Left ventricle myocardium inferior (tissue), 1 donor: Measurements from ENCODE around the gene CACNG7. TPM values are rescaled to one million over a fixed set of nuclear protein-coding genes. Genes with fewer than 3 reads are reported as not detected.

Source experiments
- DNase-seq: peaks from one replicate; pipeline ENCODE4 v3.0.0-alpha.2; 2020
- H3K27ac ChIP-seq: fragments of 200-600 bp; replicated peaks from 2 replicates; pipeline ENCODE4 v1.8.0; 2021
- H3K27me3 ChIP-seq: fragments of 200-600 bp; 2 replicates; pipeline ENCODE4 v1.8.0; 2021; ENCODE audit warnings: low read depth
- H3K36me3 ChIP-seq: fragments of 200-600 bp; 2 replicates; pipeline ENCODE4 v1.8.0; 2021
- H3K4me1 ChIP-seq: fragments of 200-600 bp; 2 replicates; pipeline ENCODE4 v1.8.0; 2021
- H3K4me3 ChIP-seq: fragments of 200-600 bp; 2 replicates; pipeline ENCODE4 v1.8.0; 2021; ENCODE audit warnings: mild to moderate bottlenecking, moderate library complexity
- H3K9me3 ChIP-seq: fragments of 200-600 bp; replicated peaks from 2 replicates; pipeline ENCODE4 v1.8.0; 2021
- intact Hi-C: fragments of 100-400 bp; cut with micrococcal nuclease; formaldehyde crosslinking; loops from one replicate; pipeline ENCODE4 v1.11.0; 2022
- total RNA-seq: library from RNA; stranded (reverse); fragmentation: NEBNext Ultra II Directional; extraction: Animal tissue kit (Norgen Biotek cat#: 25700); gene quantifications from one replicate; pipeline ENCODE4 v1.2.1, GENCODE V29; 2021
- TF ChIP-seq, protein P1 (sequence below): fragments of 200-600 bp; IDR thresholded peaks from 2 replicates; pipeline ENCODE4 v1.8.0; 2021; ENCODE audit warnings: antibody characterized with exemption, mild to moderate bottlenecking, borderline replicate concordance
- donor health status: DM: no; HTN: yes; CAD: no; lungs with severe emphysema.

Gene CACNG7
- total RNA-seq, 1 donor from 2014 or later: not detected

DNA sequence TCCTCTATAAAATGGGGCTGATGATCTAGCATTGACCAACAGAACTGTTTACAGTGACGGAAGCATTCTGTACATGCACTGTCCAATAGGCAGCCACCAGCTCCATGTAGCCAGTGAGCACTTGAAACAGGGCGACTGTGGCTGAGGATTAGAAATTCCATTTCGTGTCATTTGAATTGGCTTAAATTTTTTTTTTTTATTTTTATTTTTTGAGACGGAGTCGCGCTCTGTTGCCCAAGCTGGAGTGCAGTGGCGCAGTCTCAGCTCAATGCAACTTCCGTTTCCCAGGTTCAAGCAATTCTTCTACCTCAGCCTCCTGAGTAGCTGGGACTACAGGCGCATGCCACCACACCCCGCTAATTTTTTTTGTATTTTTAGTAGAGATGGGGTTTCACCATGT is 24.0 kb upstream of the CACNG7 start:
- peaks cover 18% of the 10 kb centered on the region for H3K4me1 ChIP-seq
- peaks cover 83% of the 10 kb centered on the region for H3K27me3 ChIP-seq
- DNase-seq: no peak
- no peak overlapping the region for H3K4me3 ChIP-seq
- TF ChIP-seq, protein P1, sequence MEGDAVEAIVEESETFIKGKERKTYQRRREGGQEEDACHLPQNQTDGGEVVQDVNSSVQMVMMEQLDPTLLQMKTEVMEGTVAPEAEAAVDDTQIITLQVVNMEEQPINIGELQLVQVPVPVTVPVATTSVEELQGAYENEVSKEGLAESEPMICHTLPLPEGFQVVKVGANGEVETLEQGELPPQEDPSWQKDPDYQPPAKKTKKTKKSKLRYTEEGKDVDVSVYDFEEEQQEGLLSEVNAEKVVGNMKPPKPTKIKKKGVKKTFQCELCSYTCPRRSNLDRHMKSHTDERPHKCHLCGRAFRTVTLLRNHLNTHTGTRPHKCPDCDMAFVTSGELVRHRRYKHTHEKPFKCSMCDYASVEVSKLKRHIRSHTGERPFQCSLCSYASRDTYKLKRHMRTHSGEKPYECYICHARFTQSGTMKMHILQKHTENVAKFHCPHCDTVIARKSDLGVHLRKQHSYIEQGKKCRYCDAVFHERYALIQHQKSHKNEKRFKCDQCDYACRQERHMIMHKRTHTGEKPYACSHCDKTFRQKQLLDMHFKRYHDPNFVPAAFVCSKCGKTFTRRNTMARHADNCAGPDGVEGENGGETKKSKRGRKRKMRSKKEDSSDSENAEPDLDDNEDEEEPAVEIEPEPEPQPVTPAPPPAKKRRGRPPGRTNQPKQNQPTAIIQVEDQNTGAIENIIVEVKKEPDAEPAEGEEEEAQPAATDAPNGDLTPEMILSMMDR: no peak
- H3K27ac ChIP-seq: no peak overlapping the region
- intact Hi-C loops: no loop called here
- no peaks in the 10 kb centered on the region for H3K9me3 ChIP-seq
- H3K36me3 ChIP-seq: no peaks in the 10 kb centered on the region

DNA sequence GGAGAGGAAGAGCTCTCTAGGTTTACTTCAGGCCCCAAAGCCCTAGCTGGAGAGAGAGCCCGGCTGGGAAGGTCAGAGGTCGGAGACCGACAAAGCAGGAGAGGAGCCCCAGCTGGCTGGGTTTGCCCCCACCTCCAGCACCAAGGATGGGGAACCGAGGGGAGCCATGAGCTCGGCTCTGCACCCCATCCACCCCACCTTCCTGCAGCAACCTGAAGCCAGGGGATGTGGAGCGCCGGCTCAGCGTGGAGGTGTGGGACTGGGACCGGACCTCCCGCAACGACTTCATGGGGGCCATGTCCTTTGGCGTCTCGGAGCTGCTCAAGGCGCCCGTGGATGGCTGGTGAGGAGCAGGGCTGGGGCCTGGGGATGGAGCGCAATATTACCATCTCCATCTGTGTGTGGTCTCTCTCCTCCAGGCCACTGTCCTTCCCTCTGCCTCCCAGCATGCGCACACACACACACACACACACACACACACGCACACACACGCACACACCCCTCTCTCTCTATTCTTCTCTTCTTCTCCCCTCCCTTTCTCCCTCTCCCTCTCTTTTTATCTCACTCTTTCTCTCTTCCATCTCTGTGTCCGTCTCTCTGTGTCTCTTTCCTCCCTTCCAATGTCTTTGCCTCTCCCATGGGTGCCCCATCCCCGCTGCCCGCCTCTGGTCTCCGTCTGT is 16.6 kb upstream of the CACNG7 start:
- DNase-seq: no peak
- TF ChIP-seq, protein P1: no peak
- Histone ChIP-seq H3K9me3 (no peaks in the 10 kb centered on the region), H3K4me1 (peaks cover 5% of the 10 kb centered on the region), H3K27ac (no peak overlapping the region), H3K27me3 (peaks cover 88% of the 10 kb centered on the region), H3K4me3 (no peak overlapping the region), H3K36me3 (no peaks in the 10 kb centered on the region)
- intact Hi-C loops: no loop called here

DNA sequence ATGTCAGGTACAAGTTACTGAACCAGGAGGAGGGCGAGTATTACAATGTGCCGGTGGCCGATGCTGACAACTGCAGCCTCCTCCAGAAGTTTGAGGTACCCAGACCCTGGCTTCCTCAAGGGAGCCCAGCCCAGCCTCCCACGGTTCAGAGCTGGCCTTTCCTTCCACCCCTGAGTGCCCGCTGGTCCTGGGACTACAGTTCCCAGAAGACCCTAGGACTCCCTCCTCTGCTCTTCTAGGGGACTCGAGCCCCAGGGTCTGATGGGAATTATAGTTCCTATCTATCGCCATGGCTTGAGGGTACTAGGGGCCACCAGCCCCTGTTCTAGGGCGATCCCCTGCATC is 16.1 kb upstream of the CACNG7 start:
- DNase-seq: no peak

DNA sequence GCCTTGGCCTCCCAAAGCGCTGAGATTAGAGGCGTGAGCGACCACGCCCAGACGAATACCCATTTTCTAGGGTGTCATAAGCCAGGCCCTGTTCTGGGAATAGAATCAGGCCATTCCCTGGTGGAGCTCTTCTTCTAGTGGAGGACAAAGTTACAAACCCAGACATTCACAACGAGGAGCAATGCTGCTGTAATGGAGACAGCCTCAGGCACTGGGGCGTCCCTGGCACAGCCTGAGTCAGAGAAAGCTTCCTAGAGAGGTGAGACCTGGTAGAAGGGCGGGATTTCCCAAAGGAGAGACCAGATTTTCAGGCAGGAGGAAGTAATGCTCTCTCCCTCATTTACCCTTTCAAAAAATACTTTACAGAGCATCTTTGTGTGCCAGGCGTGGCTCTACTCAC is 14.4 kb upstream of the CACNG7 start:
- intact Hi-C loops: no loop called here
- no peak overlapping the region for H3K27ac ChIP-seq
- H3K4me3 ChIP-seq: no peak overlapping the region
- peaks cover 4% of the 10 kb centered on the region for H3K4me1 ChIP-seq
- TF ChIP-seq, protein P1: no peak
- peaks cover 99% of the 10 kb centered on the region for H3K27me3 ChIP-seq
- no peaks in the 10 kb centered on the region for H3K36me3 ChIP-seq
- H3K9me3 ChIP-seq: no peaks in the 10 kb centered on the region
- no peak for DNase-seq

More for the DNA sequence above, 16.1 kb upstream of the CACNG7 start:
- Histone ChIP-seq H3K36me3 (no peaks in the 10 kb centered on the region), H3K4me3 (no peak overlapping the region), H3K4me1 (peaks cover 5% of the 10 kb centered on the region), H3K9me3 (no peaks in the 10 kb centered on the region), H3K27ac (no peak overlapping the region), H3K27me3 (peaks cover 90% of the 10 kb centered on the region)
- TF ChIP-seq, protein P1: no peak
- intact Hi-C loops: no loop called here

DNA sequence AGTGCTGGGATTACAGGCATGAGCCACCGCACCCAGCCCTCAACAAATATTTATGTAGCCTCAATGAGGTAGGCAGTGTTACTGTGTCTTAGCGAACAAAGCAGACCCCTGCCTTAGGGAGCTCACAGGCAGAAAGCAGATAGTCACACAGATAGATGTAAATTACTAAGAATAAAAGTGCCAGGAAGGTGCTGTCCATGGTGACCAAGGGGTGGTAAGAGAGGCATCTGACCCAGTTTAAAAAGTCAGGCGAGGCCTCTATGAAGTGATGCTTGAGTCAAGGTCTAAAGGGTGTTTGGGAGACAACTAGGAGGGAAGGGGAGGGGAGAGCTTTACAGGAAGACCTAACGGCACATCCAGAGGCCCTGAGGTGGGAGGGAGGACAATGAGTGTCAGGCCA is 12.4 kb upstream of the CACNG7 start:
- TF ChIP-seq, protein P1: no peak
- H3K4me3 ChIP-seq: no peak overlapping the region
- intact Hi-C loops: no loop called here

More for the DNA sequence above, 12.4 kb upstream of the CACNG7 start:
- Histone ChIP-seq H3K4me1 (no peaks in the 10 kb centered on the region), H3K36me3 (no peaks in the 10 kb centered on the region), H3K27ac (no peak overlapping the region), H3K27me3 (peaks cover 99% of the 10 kb centered on the region), H3K9me3 (no peaks in the 10 kb centered on the region)
- no peak for DNase-seq
